Stimulated activated CD8-positive, alpha-beta memory T cell treated with anti-CD3 and anti-CD28 coated beads, Interleukin-15, amount 100 ng/mL, for 48 hours (primary cell): ENCODE results near the gene SLC25A15.
"Not testable (repeated sequence)": the region's sequence is repeated elsewhere in the genome, so short reads cannot be mapped to it uniquely, and the experiment has no call there.

Experiments used
- DNase-seq, 2 donors: peaks; one replicate each; pipeline ENCODE4 v3.0.0-alpha.2; 2020; ENCODE audit warnings: low read depth in 2 of 2

Gene SLC25A15

GRCh38 chr13:40813667-40814454, 24.4 kb downstream of the SLC25A15 start:
- DNase-seq, result no peak

- DNase-seq, result no peak
Observed at GRCh38 chr13:40814803-40815202, 25.4 kb downstream of the SLC25A15 start.

- DNase-seq, result no peak
Observed at GRCh38 chr13:40818926-40819325, 29.5 kb downstream of the SLC25A15 start.

GRCh38 chr13:40819797-40820315, 30.4 kb downstream of the SLC25A15 start:
- DNase-seq, result no peak

- not testable (repeated sequence) for DNase-seq
Observed at GRCh38 chr13:40839725-40840124, 50.3 kb downstream of the SLC25A15 start.

GRCh38 chr13:40840955-40841354, 51.5 kb downstream of the SLC25A15 start:
- DNase-seq, result not testable (repeated sequence)
